ENCODE results near the gene ADAMTS17.

ADAMTS17 gene

DNA sequence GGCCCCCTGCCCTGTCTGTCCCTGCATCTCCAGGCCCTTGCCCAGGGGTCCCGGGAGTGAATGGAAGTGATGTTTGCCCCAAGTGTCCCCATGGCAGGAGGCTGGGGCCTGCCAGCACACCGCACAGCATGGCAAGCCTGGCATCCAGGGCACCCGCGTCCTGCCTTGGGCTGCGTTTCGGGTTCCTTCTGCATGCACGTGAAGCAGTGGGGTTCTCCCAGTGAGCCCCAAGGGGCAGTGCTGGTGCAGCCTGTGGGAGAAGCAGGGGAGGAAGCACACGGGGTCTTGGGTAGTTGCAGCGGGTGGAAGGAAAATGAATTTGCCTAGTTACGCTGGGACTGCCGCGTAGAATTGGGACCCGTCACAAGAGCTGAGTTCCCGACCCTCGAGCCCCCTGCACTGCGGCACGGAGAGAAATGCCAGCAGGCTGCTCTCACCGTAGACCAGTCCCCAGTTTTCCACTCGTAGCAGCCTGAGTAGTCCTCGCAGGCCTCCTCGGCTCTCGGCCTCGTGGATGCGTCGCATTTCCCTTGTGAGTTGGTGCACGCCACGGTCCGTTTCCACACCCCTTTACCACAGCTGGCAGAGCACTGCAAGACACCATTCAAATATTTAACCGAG lies 349.1 kb downstream of the ADAMTS17 start:
- in situ Hi-C loops (cut with MboI; ENCODE audit: low sequenced_read_pairs, unreplicated experiment): no loop called here
- DNase-seq (ENCODE audit: low spot score): no peak
- TF ChIP-seq, protein P1, sequence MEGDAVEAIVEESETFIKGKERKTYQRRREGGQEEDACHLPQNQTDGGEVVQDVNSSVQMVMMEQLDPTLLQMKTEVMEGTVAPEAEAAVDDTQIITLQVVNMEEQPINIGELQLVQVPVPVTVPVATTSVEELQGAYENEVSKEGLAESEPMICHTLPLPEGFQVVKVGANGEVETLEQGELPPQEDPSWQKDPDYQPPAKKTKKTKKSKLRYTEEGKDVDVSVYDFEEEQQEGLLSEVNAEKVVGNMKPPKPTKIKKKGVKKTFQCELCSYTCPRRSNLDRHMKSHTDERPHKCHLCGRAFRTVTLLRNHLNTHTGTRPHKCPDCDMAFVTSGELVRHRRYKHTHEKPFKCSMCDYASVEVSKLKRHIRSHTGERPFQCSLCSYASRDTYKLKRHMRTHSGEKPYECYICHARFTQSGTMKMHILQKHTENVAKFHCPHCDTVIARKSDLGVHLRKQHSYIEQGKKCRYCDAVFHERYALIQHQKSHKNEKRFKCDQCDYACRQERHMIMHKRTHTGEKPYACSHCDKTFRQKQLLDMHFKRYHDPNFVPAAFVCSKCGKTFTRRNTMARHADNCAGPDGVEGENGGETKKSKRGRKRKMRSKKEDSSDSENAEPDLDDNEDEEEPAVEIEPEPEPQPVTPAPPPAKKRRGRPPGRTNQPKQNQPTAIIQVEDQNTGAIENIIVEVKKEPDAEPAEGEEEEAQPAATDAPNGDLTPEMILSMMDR (IDR thresholded peaks at IDR 0.05; ENCODE audit: borderline replicate concordance, control extremely low read depth, extremely low read depth, insufficient read depth, missing control alignments): no peak

DNA sequence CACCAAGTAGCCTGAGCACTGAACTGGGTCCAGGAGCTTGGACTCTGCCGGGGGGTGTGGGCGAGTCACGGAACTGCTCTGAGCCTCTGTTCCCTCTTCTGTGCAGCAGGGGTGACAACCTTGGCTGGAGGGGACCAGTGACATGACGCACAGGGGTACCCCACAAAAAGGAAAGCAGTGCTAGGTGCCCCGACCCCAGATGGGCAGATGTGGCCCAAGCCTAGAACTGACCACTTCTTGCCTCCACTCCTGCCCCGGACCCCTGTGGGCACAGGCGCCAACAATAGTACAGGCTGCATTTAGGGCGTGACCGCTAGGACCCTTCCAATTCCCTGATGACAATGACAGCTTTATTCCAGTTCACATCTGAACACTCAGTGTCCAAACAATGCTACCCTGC lies 352.7 kb downstream of the ADAMTS17 start:
- TF ChIP-seq, protein P1 (IDR thresholded peaks at IDR 0.05; ENCODE audit: borderline replicate concordance, control extremely low read depth, extremely low read depth, insufficient read depth, missing control alignments): no peak
- DNase-seq (ENCODE audit: low spot score): no peak
- in situ Hi-C loops (cut with MboI; ENCODE audit: low sequenced_read_pairs, unreplicated experiment): no loop called here

DNA sequence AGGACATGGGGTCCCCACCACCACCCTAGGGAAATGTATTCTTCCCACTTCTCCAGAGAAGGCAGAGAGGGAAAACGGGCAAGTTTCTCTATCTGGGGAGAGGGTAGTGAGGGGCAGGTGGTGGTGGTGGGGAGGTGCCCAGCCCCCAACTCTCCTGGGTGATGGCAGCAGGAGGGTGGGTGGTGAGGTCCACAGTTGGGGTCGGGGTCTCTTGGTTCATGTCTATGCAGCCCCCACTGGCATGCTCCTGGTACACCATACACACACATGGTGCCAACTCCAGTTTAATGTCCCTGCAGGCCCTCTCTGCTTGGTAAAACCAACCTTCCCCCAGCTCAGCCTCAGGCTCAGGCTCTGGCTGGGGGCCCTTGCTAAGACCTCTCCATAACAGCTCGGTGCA lies 354.1 kb downstream of the ADAMTS17 start:
- in situ Hi-C loops (cut with MboI; ENCODE audit: low sequenced_read_pairs, unreplicated experiment): no loop called here
- TF ChIP-seq, protein P1 (IDR thresholded peaks at IDR 0.05; ENCODE audit: borderline replicate concordance, control extremely low read depth, extremely low read depth, insufficient read depth, missing control alignments): no peak
- DNase-seq (ENCODE audit: low spot score): no peak

DNA sequence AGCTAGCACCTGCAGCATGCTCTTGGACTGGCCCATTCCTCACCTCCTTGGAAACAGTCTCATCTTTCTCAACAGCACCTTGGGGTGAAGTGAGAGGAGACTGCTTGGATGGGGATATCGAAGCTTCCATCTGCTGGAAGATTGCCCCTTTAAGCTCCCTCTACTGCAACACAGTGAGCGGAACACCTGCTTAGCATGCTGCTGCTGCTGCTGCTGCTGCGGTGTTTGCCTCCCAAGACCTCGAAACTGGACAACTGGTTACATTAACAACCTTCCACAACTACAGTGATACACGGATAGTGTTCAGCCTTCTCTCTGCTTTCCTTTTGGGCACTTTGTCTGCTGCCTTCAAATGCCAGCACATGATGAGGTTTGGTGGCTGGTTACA lies 354.7 kb downstream of the ADAMTS17 start:
- in situ Hi-C loops (cut with MboI; ENCODE audit: low sequenced_read_pairs, unreplicated experiment): no loop called here
- no peak for DNase-seq (ENCODE audit: low spot score)
- TF ChIP-seq, protein P1 (IDR thresholded peaks at IDR 0.05; ENCODE audit: borderline replicate concordance, control extremely low read depth, extremely low read depth, insufficient read depth, missing control alignments): no peak

DNA sequence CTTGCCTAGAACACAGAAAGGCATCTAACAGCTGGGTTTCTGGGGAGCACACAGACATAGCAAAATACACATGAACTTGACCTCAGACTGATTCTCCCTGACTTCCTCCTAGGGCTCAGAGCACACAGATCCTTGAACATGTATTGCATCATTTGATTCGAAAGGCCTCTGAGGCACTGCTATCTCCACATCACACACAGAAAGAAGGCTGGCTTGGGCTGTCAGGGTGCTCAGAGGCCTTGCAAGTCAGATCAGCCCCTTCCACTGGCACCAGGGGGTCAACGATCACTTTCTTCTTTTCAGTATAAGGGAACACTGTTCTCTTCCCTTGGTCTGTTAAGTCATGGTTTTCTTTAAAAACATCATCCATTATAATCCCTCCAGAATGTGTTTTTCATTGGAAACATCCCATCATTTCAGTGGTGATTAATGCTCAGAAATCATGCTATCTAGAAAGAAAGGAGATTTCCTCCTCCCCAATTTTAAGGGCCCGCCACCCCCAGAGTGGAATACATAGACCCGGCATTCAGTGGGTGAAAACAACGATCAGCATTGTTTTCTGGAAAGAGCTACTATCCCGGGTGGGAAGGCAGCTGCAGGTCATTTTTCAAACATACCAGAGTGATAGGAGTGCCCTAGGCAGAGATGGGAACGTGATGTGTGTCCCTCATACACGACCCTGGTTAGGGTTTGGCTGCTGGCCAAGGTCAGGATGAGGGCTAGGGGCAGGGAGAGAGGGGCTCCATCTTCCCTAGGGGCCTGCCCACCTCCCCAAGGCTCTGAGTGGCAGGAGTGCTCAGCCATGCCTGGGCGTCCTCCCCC lies 355.3 kb downstream of the ADAMTS17 start:
- in situ Hi-C loops (cut with MboI; ENCODE audit: low sequenced_read_pairs, unreplicated experiment): no loop called here
- TF ChIP-seq, protein P1 (IDR thresholded peaks at IDR 0.05; ENCODE audit: borderline replicate concordance, control extremely low read depth, extremely low read depth, insufficient read depth, missing control alignments): no peak
- no peak for DNase-seq (ENCODE audit: low spot score)

DNA sequence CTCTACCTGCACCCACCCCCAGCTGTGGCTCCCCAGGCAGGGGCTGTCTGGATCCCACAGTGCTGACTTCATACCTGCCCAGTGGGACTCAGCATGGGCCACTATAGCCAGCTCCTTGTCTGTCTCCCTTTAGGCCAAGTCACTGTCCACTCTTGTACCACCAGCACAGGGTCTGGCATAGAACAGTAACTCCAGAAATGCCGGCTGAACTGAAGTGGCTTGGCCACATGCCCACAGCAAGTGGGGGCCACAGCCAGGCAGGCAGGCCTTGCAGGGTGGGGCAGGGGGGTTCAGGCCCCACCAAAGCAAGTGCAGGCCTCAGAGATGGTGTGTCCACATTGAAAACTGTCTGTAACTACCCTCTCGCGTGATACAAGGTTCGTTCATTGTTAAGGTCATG lies 355.9 kb downstream of the ADAMTS17 start:
- no peak for DNase-seq (ENCODE audit: low spot score)
- TF ChIP-seq, protein P1 (IDR thresholded peaks at IDR 0.05; ENCODE audit: borderline replicate concordance, control extremely low read depth, extremely low read depth, insufficient read depth, missing control alignments): no peak
- in situ Hi-C loops (cut with MboI; ENCODE audit: low sequenced_read_pairs, unreplicated experiment): no loop called here

Measured in GM13976 (cell line).